Spleen (tissue), 11 donors: ENCODE measurements around the gene MUC20. TPM values are rescaled to one million over a fixed set of nuclear protein-coding genes. Genes with fewer than 3 reads are reported as not detected.

Experiments used
- DNase-seq: peaks from one replicate; pipeline ENCODE4 v3.0.0-alpha.2; 2020
- H3K27ac ChIP-seq, 8 donors: fragments of 200-600 bp; sonication (generic) in 7 of 8; 1 replicate in 4 of 8; 2 replicates in 4 of 8; pipeline versions ENCODE4 v1.5.0 to v1.8.0; 2016 to 2021; ENCODE audit warnings: inconsistent platforms in 4 of 8, mild to moderate bottlenecking in 4 of 8, moderate library complexity in 1 of 8
- H3K27me3 ChIP-seq, 7 donors: fragments of 200-600 bp; sonication (generic) in 6 of 7; replicated peaks in 1 of 7; 1 replicate in 4 of 7; 2 replicates in 3 of 7; pipeline versions ENCODE4 v1.5.0 to v1.8.0; 2016 to 2021; ENCODE audit warnings: inconsistent platforms in 3 of 7, mild to moderate bottlenecking in 1 of 7
- H3K36me3 ChIP-seq, 6 donors: fragments of 200-600 bp; sonication (generic) in 5 of 6; 1 replicate in 4 of 6; 2 replicates in 2 of 6; pipeline versions ENCODE4 v1.5.0 to v1.8.0; 2016 to 2021; ENCODE audit warnings: inconsistent platforms in 2 of 6
- H3K4me1 ChIP-seq, 6 donors: fragments of 200-600 bp; sonication (generic) in 5 of 6; 1 replicate in 3 of 6; 2 replicates in 3 of 6; pipeline versions ENCODE4 v1.5.0 to v1.8.0; 2016 to 2021; ENCODE audit warnings: inconsistent platforms in 3 of 6
- H3K4me3 ChIP-seq, 8 donors: fragments of 200-600 bp; sonication (generic) in 7 of 8; 1 replicate in 4 of 8; 2 replicates in 4 of 8; pipeline versions ENCODE4 v1.5.0 to v1.8.0; 2016 to 2021; ENCODE audit warnings: inconsistent platforms in 4 of 8, mild to moderate bottlenecking in 4 of 8, moderate library complexity in 2 of 8
- H3K9me3 ChIP-seq, 8 donors: fragments of 200-600 bp; sonication (generic) in 7 of 8; 1 replicate in 4 of 8; 2 replicates in 4 of 8; pipeline versions ENCODE4 v1.5.0 to v1.8.0; 2016 to 2021; ENCODE audit warnings: inconsistent platforms in 4 of 8
- POLR2A ChIP-seq, 3 donors: fragments of 450-650 bp; IDR thresholded peaks; one replicate each; pipeline ENCODE4 v1.5.1; 2017; ENCODE audit warnings: antibody characterized with exemption in 3 of 3, mild to moderate bottlenecking in 1 of 3
- POLR2AphosphoS5 ChIP-seq, 3 donors: sonication (generic); formaldehyde crosslinking; IDR thresholded peaks; one replicate each; pipeline ENCODE4 v1.5.1; 2017; ENCODE audit warnings: antibody characterized with exemption in 3 of 3
- WGBS, 5 donors: extraction: QIAGEN DNeasy Blood & Tissue Kit in 3 of 5; methylation state at CpG; one replicate each; pipeline versions ENCODE4 v1.1.5 to v1.1.7; 2013 to 2018; 5-methylcytosine and 5-hydroxymethylcytosine counted together
- intact Hi-C: fragments of 100-400 bp; cut with DNase I; formaldehyde crosslinking; loops from one replicate; pipeline ENCODE4 v1.15.0; 2023; ENCODE audit warnings: low total_unique reads
- polyA plus RNA-seq, 3 donors: library from polyadenylated mRNA; stranded (reverse); fragments of 200-250 nt; gene quantifications; one replicate each; pipeline ENCODE4 v1.2.1, GENCODE V29; 2013
- total RNA-seq, 7 donors: library from RNA; depleted of rRNA in 3 of 7; stranded (reverse); fragments of >200 nt in 3 of 7; fragmentation: NEBNext Ultra II Directional in 4 of 7; extraction: Animal tissue kit (Norgen Biotek cat#: 25700) in 4 of 7; gene quantifications; one replicate each; pipeline versions ENCODE4 v1.1.0 to v1.2.1, GENCODE V29; 2016 to 2021
- TF ChIP-seq, protein P1 (sequence below), 11 experiments: fragments of 200-600 bp in 7 of 11; fragments of 450-650 bp in 4 of 11; sonication (generic) in 4 of 11; IDR thresholded peaks in 8 of 11; conservative IDR thresholded peaks in 3 of 11; 1 replicate in 7 of 11; 2 replicates in 4 of 11; pipeline versions ENCODE4 v1.4.0 to v1.8.0; 2016 to 2021; ENCODE audit warnings: antibody characterized with exemption in 11 of 11, inconsistent platforms in 4 of 11, mild to moderate bottlenecking in 1 of 11
- donor health status: healthy with polysubstance abuse.
- donor health status: DM: no; HTN: no; CAD: no; lungs with moderate emphysema.
- donor health status: DM: no; HTN: no; CAD: no.
- donor health status: Bipolar disorder and iron deficiency.
- donor health status: healthy.
- donor health status: DM: no; HTN: no; CAD: no.
- donor health status: DM: yes; HTN: yes; CAD: no.

Gene MUC20
- total and polyA plus RNA-seq, 10 donors, result 0.38 to 13.6 (median 3.2) TPM

DNA sequence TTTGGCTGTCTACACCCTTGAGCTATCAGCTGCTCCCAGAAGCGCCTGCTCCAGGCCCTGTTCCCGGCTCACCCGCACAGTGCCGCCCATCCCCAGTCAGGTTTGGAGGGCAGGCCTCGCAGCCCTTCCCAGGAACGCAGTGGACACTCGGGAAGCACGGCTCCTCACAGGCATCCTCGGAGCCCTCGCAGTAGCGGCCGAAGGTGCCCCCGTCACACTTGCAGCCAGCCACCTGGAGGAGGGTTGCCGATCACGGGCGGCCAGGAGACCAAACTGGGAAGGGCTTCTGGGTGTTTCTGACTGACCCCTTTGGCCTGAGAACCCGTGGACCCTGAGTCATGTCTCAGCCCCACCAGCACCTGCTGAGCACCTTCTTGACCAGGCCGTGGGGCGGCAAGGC is 33.4 kb downstream of the MUC20 start:
- Histone ChIP-seq H3K9me3 (no peaks in the 10 kb centered on the region), H3K27me3 (peaks cover 0 to 49% (median 0%) of the 10 kb centered on the region in 7 donors), H3K27ac (no peak overlapping the region), H3K4me1 (peaks cover 0 to 21% (median 10%) of the 10 kb centered on the region in 6 donors), H3K4me3 (no peak overlapping the region), H3K36me3 (no peaks in the 10 kb centered on the region)
- TF ChIP-seq, protein P1, sequence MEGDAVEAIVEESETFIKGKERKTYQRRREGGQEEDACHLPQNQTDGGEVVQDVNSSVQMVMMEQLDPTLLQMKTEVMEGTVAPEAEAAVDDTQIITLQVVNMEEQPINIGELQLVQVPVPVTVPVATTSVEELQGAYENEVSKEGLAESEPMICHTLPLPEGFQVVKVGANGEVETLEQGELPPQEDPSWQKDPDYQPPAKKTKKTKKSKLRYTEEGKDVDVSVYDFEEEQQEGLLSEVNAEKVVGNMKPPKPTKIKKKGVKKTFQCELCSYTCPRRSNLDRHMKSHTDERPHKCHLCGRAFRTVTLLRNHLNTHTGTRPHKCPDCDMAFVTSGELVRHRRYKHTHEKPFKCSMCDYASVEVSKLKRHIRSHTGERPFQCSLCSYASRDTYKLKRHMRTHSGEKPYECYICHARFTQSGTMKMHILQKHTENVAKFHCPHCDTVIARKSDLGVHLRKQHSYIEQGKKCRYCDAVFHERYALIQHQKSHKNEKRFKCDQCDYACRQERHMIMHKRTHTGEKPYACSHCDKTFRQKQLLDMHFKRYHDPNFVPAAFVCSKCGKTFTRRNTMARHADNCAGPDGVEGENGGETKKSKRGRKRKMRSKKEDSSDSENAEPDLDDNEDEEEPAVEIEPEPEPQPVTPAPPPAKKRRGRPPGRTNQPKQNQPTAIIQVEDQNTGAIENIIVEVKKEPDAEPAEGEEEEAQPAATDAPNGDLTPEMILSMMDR (IDR thresholded peaks at IDR 0.05 in 8 of 11, conservative IDR thresholded peaks at IDR 0.05 in 3 of 11), result no peak
- TF ChIP-seq POLR2A (IDR thresholded peaks at IDR 0.05) (no peak), POLR2AphosphoS5 (IDR thresholded peaks at IDR 0.05) (no peak)
- DNase-seq, result peak; percentile 65
- intact Hi-C loops, result no loop called here
- WGBS, 5 donors, result 94 to 98% (median 95%) methylated on average over 16 to 19 of the region's 19 CpGs

DNA sequence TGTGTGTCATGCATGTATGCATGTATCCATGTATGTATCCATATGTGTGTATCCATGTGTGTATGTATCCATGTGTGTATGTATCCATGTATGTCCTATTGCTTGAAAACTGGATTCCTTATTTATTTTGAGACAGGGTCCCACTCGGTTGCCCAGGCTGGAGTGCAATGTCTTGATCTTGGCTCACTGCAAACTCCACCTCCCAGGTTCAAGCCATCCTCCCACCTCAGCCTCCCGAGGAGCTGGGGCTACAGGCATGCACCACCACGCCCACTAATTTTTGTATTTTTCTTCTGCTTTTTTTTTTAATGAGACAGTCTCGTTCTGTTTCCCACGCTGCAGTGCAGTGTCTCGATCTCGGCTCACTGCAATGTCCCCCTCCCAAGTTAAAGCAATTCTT is 34.1 kb downstream of the MUC20 start:
- no peaks in the 10 kb centered on the region for H3K36me3 ChIP-seq
- H3K4me1 ChIP-seq, result peaks cover 0 to 21% (median 10%) of the 10 kb centered on the region in 6 donors
- TF ChIP-seq POLR2A (IDR thresholded peaks at IDR 0.05), result no peak
- TF ChIP-seq, protein P1 (IDR thresholded peaks at IDR 0.05 in 8 of 11, conservative IDR thresholded peaks at IDR 0.05 in 3 of 11), result no peak
- no peak for TF ChIP-seq POLR2AphosphoS5 (IDR thresholded peaks at IDR 0.05)
- intact Hi-C loops, result no loop called here
- H3K27me3 ChIP-seq, result peaks cover 0 to 54% (median 0%) of the 10 kb centered on the region in 7 donors
- no peak overlapping the region for H3K4me3 ChIP-seq
- 86 to 93% (median 90%) methylated on average over 7 of the region's 7 CpGs for WGBS, 5 donors
- H3K9me3 ChIP-seq, result no peaks in the 10 kb centered on the region
- peak; percentile 12 for DNase-seq
- H3K27ac ChIP-seq, result no peak overlapping the region

DNA sequence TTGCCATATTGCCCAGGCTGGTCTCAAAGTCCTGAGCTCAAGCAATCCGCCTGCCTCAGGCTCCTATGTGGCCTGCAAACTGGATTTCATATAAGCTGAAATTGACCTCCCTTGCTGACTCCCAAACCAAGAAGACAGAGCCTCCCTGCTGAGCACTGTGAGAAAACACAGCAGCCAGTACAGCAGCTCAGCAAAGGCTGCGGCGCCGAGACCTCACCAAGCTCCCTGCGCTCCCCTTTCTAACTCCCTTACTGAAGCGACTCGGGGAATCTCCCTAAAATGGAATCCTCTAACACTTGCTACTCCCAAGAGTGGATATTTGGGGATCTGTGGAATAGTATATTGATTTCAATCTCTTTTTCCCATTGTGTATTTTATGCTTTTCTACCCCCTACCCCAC is 34.6 kb downstream of the MUC20 start:
- Histone ChIP-seq H3K4me3 (no peak overlapping the region), H3K4me1 (peaks cover 0 to 21% (median 10%) of the 10 kb centered on the region in 6 donors), H3K9me3 (no peaks in the 10 kb centered on the region), H3K27me3 (peaks cover 0 to 59% (median 0%) of the 10 kb centered on the region in 7 donors), H3K36me3 (no peaks in the 10 kb centered on the region), H3K27ac (no peak overlapping the region)
- intact Hi-C loops, result no loop called here
- TF ChIP-seq POLR2AphosphoS5 (IDR thresholded peaks at IDR 0.05) (no peak), POLR2A (IDR thresholded peaks at IDR 0.05) (no peak)
- TF ChIP-seq, protein P1 (IDR thresholded peaks at IDR 0.05 in 8 of 11, conservative IDR thresholded peaks at IDR 0.05 in 3 of 11), result no peak
- 96 to 100% (median 97%) methylated on average over 7 of the region's 7 CpGs for WGBS, 5 donors
- peak; percentile 15 for DNase-seq

DNA sequence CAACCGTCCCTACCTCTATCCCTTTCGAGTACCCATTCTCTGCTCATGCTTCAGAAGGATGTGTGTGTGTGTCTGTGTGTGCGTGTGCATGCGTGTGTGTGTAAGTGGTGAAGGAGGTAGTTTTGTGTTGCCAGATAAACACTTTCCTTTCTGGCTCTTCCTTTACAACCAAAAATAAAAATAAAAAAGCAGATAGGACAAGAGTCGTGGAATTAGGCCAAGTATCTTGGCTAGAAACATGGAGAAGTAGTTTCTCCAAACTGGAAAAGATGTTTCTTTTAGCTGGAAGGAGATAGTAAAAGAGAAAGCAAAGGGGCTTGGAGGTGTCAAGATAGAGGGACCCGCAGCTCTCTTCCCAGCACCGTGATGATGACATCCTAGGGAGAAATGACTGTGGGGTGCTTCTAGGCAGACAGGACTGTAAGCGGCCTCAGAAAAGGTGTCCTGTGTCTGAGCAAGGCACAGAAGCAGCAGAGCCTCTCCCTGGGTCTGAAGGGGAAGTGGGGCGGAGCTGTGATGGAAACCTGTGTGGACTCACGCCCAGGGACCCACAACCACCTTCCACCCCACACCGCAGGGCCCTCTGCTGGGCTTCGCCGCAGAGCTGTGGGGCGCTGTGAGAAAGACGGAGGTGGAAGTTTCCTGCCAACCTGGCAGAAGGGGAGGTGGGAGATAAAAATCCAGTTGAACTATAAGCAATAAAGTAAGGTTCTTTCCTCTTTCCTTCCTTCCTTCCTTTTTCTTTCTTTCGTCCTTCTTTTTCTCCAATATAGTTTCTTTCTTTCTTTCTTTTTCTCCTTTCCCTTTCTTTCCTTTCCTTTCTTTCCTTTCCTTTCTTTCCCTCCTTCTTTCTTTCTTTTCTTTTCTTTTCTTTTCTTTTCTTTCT is 35.3 kb downstream of the MUC20 start:
- peak; percentile 78 for DNase-seq
- no peak overlapping the region for H3K27ac ChIP-seq
- H3K4me1 ChIP-seq, result peaks cover 0 to 25% (median 10%) of the 10 kb centered on the region in 6 donors
- H3K9me3 ChIP-seq, result no peaks in the 10 kb centered on the region
- peaks cover 0 to 65% (median 0%) of the 10 kb centered on the region in 7 donors for H3K27me3 ChIP-seq
- intact Hi-C loops, result no loop called here
- no peak for TF ChIP-seq POLR2AphosphoS5 (IDR thresholded peaks at IDR 0.05)
- no peak for TF ChIP-seq POLR2A (IDR thresholded peaks at IDR 0.05)
- TF ChIP-seq, protein P1 (IDR thresholded peaks at IDR 0.05 in 8 of 11, conservative IDR thresholded peaks at IDR 0.05 in 3 of 11), result no peak
- 68 to 79% (median 75%) methylated on average over 16 of the region's 16 CpGs for WGBS, 5 donors
- no peak overlapping the region for H3K4me3 ChIP-seq
- no peaks in the 10 kb centered on the region for H3K36me3 ChIP-seq
